Liver (tissue), 9 donors: ENCODE measurements around the gene HDDC3. TPM values are rescaled to one million over a fixed set of nuclear protein-coding genes. Genes with fewer than 3 reads are reported as not detected.

ENCODE experiments used
- DNase-seq: peaks from one replicate; pipeline ENCODE4 v3.0.0-alpha.2; 2017; ENCODE audit warnings: low spot score
- H3K27ac ChIP-seq, 2 donors: one replicate each; pipeline ENCODE4 v1.7.0; 2013; ENCODE audit warnings: inconsistent platforms in 2 of 2, low read length in 2 of 2, control low read depth in 1 of 2, low read depth in 1 of 2, mild to moderate bottlenecking in 1 of 2
- H3K27me3 ChIP-seq, 4 donors: one replicate each; pipeline versions ENCODE4 v1.6.1 to v1.7.0; 2013; ENCODE audit warnings: low read length in 3 of 4, inconsistent platforms in 1 of 4, mild to moderate bottlenecking in 1 of 4, moderate library complexity in 1 of 4; ENCODE audit not compliant: control insufficient read depth in 4 of 4, insufficient read depth in 4 of 4
- H3K36me3 ChIP-seq, 4 donors: one replicate each; pipeline versions ENCODE4 v1.6.1 to v1.7.0; 2013; ENCODE audit warnings: low read length in 3 of 4, mild to moderate bottlenecking in 3 of 4, low read depth in 1 of 4, moderate library complexity in 1 of 4; ENCODE audit not compliant: control insufficient read depth in 4 of 4, insufficient read depth in 3 of 4
- H3K4me1 ChIP-seq, 4 donors: one replicate each; pipeline versions ENCODE4 v1.6.1 to v1.7.0; 2013; ENCODE audit warnings: low read length in 3 of 4, mild to moderate bottlenecking in 3 of 4, moderate library complexity in 1 of 4; ENCODE audit not compliant: control insufficient read depth in 4 of 4, insufficient read depth in 4 of 4
- H3K4me3 ChIP-seq, 3 donors: one replicate each; pipeline versions ENCODE4 v1.6.1 to v1.7.0; 2013; ENCODE audit warnings: low read length in 3 of 3, control low read depth in 1 of 3, low read depth in 1 of 3, mild to moderate bottlenecking in 1 of 3
- H3K9ac ChIP-seq, 2 donors: one replicate each; pipeline ENCODE4 v1.7.0; 2013; ENCODE audit warnings: low read length in 2 of 2, mild to moderate bottlenecking in 2 of 2, moderate library complexity in 2 of 2, control low read depth in 1 of 2, low read depth in 1 of 2
- H3K9me3 ChIP-seq, 4 donors: one replicate each; pipeline versions ENCODE4 v1.6.1 to v1.7.0; 2013; ENCODE audit warnings: low read length in 3 of 4; ENCODE audit not compliant: control insufficient read depth in 4 of 4
- ATF3 ChIP-seq: IDR thresholded peaks from 2 replicates; pipeline ENCODE4 v1.6.1; 2016; ENCODE audit warnings: antibody characterized with exemption
- CTCF ChIP-seq: fragments of 150-350 bp; IDR thresholded peaks from 2 replicates; pipeline ENCODE4 v1.5.1; 2017; ENCODE audit warnings: improper control_type of control experiment, low read depth, low read length; ENCODE audit not compliant: missing input control
- EGR1 ChIP-seq, 2 donors: IDR thresholded peaks; 2 replicates each; pipeline ENCODE4 v1.6.1; 2016 to 2018; ENCODE audit warnings: antibody characterized with exemption in 2 of 2, low read depth in 2 of 2
- FOXA1 ChIP-seq: IDR thresholded peaks from 2 replicates; pipeline ENCODE4 v1.6.1; 2016; ENCODE audit warnings: antibody characterized with exemption
- FOXA2 ChIP-seq: IDR thresholded peaks from 2 replicates; pipeline ENCODE4 v1.6.1; 2016; ENCODE audit warnings: antibody characterized with exemption
- GABPA ChIP-seq, 2 donors: IDR thresholded peaks in 1 of 2; conservative IDR thresholded peaks in 1 of 2; 2 replicates each; pipeline ENCODE4 v1.6.1; 2016; ENCODE audit warnings: antibody characterized with exemption in 2 of 2, mild to moderate bottlenecking in 1 of 2, moderate library complexity in 1 of 2
- HNF4A ChIP-seq, 2 donors: conservative IDR thresholded peaks; 2 replicates each; pipeline ENCODE4 v1.6.1; 2016; ENCODE audit warnings: antibody characterized with exemption in 2 of 2, mild to moderate bottlenecking in 2 of 2
- HNF4G ChIP-seq: IDR thresholded peaks from 2 replicates; pipeline ENCODE4 v1.6.1; 2016; ENCODE audit warnings: antibody characterized with exemption
- JUND ChIP-seq, 2 donors: IDR thresholded peaks; 2 replicates each; pipeline ENCODE4 v1.6.1; 2016; ENCODE audit warnings: antibody characterized with exemption in 2 of 2
- MAX ChIP-seq: IDR thresholded peaks from 2 replicates; pipeline ENCODE4 v1.6.1; 2016; ENCODE audit warnings: antibody characterized with exemption
- NR2F2 ChIP-seq: IDR thresholded peaks from 2 replicates; pipeline ENCODE4 v1.6.1; 2016; ENCODE audit warnings: antibody characterized with exemption
- RAD21 ChIP-seq, 2 donors: IDR thresholded peaks; 2 replicates each; pipeline ENCODE4 v1.6.1; 2016; ENCODE audit warnings: antibody characterized with exemption in 2 of 2, mild to moderate bottlenecking in 2 of 2
- REST ChIP-seq: IDR thresholded peaks from 2 replicates; pipeline ENCODE4 v1.6.1; 2016; ENCODE audit warnings: antibody characterized with exemption, mild to moderate bottlenecking
- RXRA ChIP-seq, 2 donors: IDR thresholded peaks; 2 replicates each; pipeline ENCODE4 v1.6.1; 2017 to 2018; ENCODE audit warnings: antibody characterized with exemption in 2 of 2, mild to moderate bottlenecking in 1 of 2
- SP1 ChIP-seq: IDR thresholded peaks from 2 replicates; pipeline ENCODE4 v1.6.1; 2018; ENCODE audit warnings: antibody characterized with exemption, mild to moderate bottlenecking
- TAF1 ChIP-seq: conservative IDR thresholded peaks from 2 replicates; pipeline ENCODE4 v1.6.1; 2016; ENCODE audit warnings: antibody characterized with exemption, mild to moderate bottlenecking
- YY1 ChIP-seq: IDR thresholded peaks from 2 replicates; pipeline ENCODE4 v1.6.1; 2016; ENCODE audit warnings: antibody characterized with exemption, mild to moderate bottlenecking
- ZBTB33 ChIP-seq: IDR thresholded peaks from 2 replicates; pipeline ENCODE4 v1.6.1; 2016; ENCODE audit warnings: antibody characterized with exemption
- WGBS: extraction: QIAGEN DNeasy Blood & Tissue Kit; methylation state at CpG from one replicate; pipeline ENCODE4 v1.1.7; 2013; 5-methylcytosine and 5-hydroxymethylcytosine counted together
- polyA plus RNA-seq, 2 donors: library from polyadenylated mRNA; stranded (reverse) in 1 of 2; unstranded in 1 of 2; fragments of 200-250 nt in 1 of 2; fragments of >200 nt in 1 of 2; fragmentation: Nextera tagmentation in 1 of 2; extraction: Ambion mirVana in 1 of 2; gene quantifications; one replicate each; pipeline versions ENCODE4 v1.2.1 to v1.2.3, GENCODE V29; 2013 to 2015
- total RNA-seq, 2 donors: library from RNA; depleted of rRNA; stranded (reverse); fragments of >200 nt; gene quantifications; one replicate each; pipeline ENCODE4 v1.2.3, GENCODE V29; 2014
- donor health status: healthy.
- donor health status: healthy.
- donor health status: healthy.
- donor health status: healthy.
- donor health status: healthy.

HDDC3 gene
- total and polyA plus RNA-seq, 4 donors, result 12.5 to 15.4 (median 14.1) TPM

GRCh38 chr15:90982135-90982534 is 49.8 kb upstream of the HDDC3 start:
- H3K36me3 ChIP-seq, result no peaks in the 10 kb centered on the region
- H3K9me3 ChIP-seq, result no peaks in the 10 kb centered on the region
- no peak overlapping the region for H3K4me3 ChIP-seq
- H3K27me3 ChIP-seq, result no peaks in the 10 kb centered on the region
- H3K4me1 ChIP-seq, result no peaks in the 10 kb centered on the region
- no peak for TF ChIP-seq FOXA2
- WGBS, result 95% methylated on average over 5 of the region's 5 CpGs
- no peak for DNase-seq
- no peak overlapping the region for H3K9ac ChIP-seq
- H3K27ac ChIP-seq, result no peak overlapping the region

GRCh38 chr15:90981681-90982080 is 49.3 kb upstream of the HDDC3 start:
- Histone ChIP-seq H3K4me1 (no peaks in the 10 kb centered on the region), H3K36me3 (no peaks in the 10 kb centered on the region), H3K9me3 (no peaks in the 10 kb centered on the region), H3K4me3 (no peak overlapping the region), H3K9ac (no peak overlapping the region), H3K27ac (no peak overlapping the region), H3K27me3 (no peaks in the 10 kb centered on the region)
- 91% methylated on average over 6 of the region's 6 CpGs for WGBS
- TF ChIP-seq YY1 (no peak), ZBTB33 (no peak), HNF4G (no peak), GABPA (IDR thresholded peaks at IDR 0.05 in 1 of 2, conservative IDR thresholded peaks at IDR 0.05 in 1 of 2) (no peak), ATF3 (no peak), HNF4A (conservative IDR thresholded peaks at IDR 0.05) (no peak), FOXA1 (no peak), SP1 (no peak), RAD21 (IDR thresholded peaks at IDR 0.05) (no peak), JUND (IDR thresholded peaks at IDR 0.05) (no peak), RXRA (IDR thresholded peaks at IDR 0.05) (no peak), NR2F2 (no peak)
- DNase-seq, result no peak

GRCh38 chr15:90979582-90979981 is 47.2 kb upstream of the HDDC3 start:
- Histone ChIP-seq H3K27me3 (no peaks in the 10 kb centered on the region), H3K36me3 (no peaks in the 10 kb centered on the region), H3K4me3 (no peak overlapping the region), H3K4me1 (no peaks in the 10 kb centered on the region), H3K9me3 (no peaks in the 10 kb centered on the region), H3K9ac (no peak overlapping the region), H3K27ac (no peak overlapping the region)
- TF ChIP-seq ZBTB33 (no peak), REST (no peak), EGR1 (IDR thresholded peaks at IDR 0.05; ENCODE audit: low read depth in 2 of 2) (no peak), YY1 (no peak), HNF4A (conservative IDR thresholded peaks at IDR 0.05) (no peak), NR2F2 (no peak), HNF4G (no peak), GABPA (IDR thresholded peaks at IDR 0.05 in 1 of 2, conservative IDR thresholded peaks at IDR 0.05 in 1 of 2) (no peak), CTCF (no peak), JUND (IDR thresholded peaks at IDR 0.05) (no peak), SP1 (no peak), FOXA1 (no peak), FOXA2 (no peak), ATF3 (no peak), TAF1 (no peak), MAX (no peak), RXRA (IDR thresholded peaks at IDR 0.05) (no peak), RAD21 (IDR thresholded peaks at IDR 0.05) (no peak)
- DNase-seq, result no peak
- 84% methylated on average over 1 of the region's 1 CpG for WGBS
